Ishikawa (cell line): ENCODE measurements around the gene PDE6B.

Experiments
- FOXM1 ChIP-seq: IDR thresholded peaks from 2 replicates; pipeline ENCODE4 v1.6.1; 2012; ENCODE audit warnings: low read depth, borderline replicate concordance
- RAD21 ChIP-seq: IDR thresholded peaks from 2 replicates; pipeline ENCODE4 v1.6.1; 2012; ENCODE audit warnings: low read depth
- TAF1 ChIP-seq: IDR thresholded peaks from 2 replicates; pipeline ENCODE4 v1.6.1; 2012; ENCODE audit warnings: low read depth, mild to moderate bottlenecking
- ZBTB7A ChIP-seq: IDR thresholded peaks from 2 replicates; pipeline ENCODE4 v1.6.1; 2012; ENCODE audit warnings: low read depth
- TF ChIP-seq, protein P1 (sequence below): IDR thresholded peaks from 2 replicates; pipeline ENCODE4 v1.6.1; 2012; ENCODE audit warnings: low read depth, mild to moderate bottlenecking

- TF ChIP-seq, protein P1, sequence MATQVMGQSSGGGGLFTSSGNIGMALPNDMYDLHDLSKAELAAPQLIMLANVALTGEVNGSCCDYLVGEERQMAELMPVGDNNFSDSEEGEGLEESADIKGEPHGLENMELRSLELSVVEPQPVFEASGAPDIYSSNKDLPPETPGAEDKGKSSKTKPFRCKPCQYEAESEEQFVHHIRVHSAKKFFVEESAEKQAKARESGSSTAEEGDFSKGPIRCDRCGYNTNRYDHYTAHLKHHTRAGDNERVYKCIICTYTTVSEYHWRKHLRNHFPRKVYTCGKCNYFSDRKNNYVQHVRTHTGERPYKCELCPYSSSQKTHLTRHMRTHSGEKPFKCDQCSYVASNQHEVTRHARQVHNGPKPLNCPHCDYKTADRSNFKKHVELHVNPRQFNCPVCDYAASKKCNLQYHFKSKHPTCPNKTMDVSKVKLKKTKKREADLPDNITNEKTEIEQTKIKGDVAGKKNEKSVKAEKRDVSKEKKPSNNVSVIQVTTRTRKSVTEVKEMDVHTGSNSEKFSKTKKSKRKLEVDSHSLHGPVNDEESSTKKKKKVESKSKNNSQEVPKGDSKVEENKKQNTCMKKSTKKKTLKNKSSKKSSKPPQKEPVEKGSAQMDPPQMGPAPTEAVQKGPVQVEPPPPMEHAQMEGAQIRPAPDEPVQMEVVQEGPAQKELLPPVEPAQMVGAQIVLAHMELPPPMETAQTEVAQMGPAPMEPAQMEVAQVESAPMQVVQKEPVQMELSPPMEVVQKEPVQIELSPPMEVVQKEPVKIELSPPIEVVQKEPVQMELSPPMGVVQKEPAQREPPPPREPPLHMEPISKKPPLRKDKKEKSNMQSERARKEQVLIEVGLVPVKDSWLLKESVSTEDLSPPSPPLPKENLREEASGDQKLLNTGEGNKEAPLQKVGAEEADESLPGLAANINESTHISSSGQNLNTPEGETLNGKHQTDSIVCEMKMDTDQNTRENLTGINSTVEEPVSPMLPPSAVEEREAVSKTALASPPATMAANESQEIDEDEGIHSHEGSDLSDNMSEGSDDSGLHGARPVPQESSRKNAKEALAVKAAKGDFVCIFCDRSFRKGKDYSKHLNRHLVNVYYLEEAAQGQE, result no peak
- no peak for TF ChIP-seq FOXM1
- no peak for TF ChIP-seq ZBTB7A
- TF ChIP-seq RAD21, result no peak
- TF ChIP-seq TAF1, result no peak
Measured at GRCh38 chr4:592825-593520, 32.4 kb upstream of the PDE6B start.
